HG02970 (cell line): ENCODE results near the gene NUP93.

Source experiments
- ATAC-seq: cut with Tn5 transposase; IDR thresholded peaks from one replicate; pipeline ENCODE4 v1.9.1; 2021; ENCODE audit warnings: mild to moderate bottlenecking, moderate library complexity, moderate number of reproducible peaks; ENCODE audit not compliant: unreplicated experiment, low FRiP score

NUP93 gene

GRCh38 chr16:56729735-56730662 lies at the start of gene NUP93:
Gene NUP93 (plus strand): TSS chr16:56730129. CDS start chr16:56748248, 18,119 bp downstream.
- ATAC-seq, result peak; percentile 81

DNA sequence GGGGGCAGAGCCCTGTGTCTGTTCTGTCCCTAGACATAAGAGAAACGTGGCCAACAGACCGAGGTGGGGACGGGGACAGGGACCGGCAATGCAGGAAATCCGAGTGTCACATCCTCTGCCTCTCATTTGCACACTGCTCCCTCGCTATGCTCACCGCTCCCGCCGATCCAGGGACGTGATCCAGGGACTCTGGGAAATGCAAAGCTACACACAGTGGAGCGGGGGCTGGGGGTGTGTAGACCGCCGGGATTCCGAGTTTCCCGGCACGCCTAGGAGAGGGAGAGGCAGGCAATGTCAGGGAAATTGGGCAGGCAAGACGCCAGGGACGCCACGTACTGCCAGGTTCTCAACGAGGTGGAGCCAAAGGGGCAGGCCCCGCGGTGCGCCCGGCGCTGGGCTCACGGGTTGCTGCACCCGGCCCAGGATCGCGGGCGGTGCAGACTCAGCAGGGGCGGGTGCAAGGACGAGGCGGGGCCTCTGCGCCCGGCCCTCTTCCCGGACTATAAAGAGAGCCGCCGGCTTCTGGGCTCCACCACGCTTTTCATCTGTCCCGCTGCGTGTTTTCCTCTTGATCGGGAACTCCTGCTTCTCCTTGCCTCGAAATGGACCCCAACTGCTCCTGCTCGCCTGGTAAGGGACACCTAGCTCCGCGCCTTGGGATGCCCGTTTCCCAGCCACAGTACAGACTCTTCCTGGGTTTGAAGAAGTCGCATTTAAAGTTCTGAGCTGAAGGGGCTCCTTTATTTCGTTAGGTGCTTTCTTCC lies 47.8 kb upstream of the NUP93 start, which contains the start of gene MT1X:
Gene MT1X (plus strand): TSS at position 532 of the 764 bp plus-strand sequence. CDS start 71 bp downstream, at position 603.
- ATAC-seq, result peak; percentile 93

DNA sequence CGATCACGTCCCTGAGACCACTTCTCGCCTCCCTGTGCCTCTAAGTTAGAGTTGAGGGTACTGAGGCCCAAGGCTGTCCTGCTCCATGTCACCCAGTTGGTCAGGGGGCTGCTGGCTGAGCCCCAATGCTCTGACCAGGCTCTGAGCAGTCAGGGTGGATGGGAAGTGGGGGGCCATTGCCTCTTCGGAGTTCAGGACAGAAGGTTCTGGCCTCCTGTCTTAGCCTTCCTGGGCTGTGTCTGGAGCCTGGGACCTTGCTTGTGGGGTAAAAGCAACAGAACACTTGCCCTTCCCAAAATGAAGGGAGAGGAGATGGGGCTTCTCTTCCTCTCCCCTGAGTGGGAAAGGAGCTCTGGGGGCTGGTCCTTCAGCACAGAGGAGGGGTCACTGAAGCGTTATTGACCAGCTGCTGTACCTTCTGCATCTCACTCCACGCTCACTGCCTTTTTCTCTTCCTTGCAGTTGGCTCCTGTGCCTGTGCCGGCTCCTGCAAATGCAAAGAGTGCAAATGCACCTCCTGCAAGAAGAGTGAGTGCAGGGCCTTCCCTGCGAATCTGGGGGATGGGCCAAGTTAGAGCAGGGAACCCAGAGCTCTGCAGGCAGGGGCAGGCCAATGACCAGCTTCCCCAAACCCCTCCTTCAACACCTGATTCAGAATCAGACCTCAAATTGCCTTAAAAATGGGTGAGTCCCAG lies 47.1 kb upstream of the NUP93 start:
- no peak for ATAC-seq

DNA sequence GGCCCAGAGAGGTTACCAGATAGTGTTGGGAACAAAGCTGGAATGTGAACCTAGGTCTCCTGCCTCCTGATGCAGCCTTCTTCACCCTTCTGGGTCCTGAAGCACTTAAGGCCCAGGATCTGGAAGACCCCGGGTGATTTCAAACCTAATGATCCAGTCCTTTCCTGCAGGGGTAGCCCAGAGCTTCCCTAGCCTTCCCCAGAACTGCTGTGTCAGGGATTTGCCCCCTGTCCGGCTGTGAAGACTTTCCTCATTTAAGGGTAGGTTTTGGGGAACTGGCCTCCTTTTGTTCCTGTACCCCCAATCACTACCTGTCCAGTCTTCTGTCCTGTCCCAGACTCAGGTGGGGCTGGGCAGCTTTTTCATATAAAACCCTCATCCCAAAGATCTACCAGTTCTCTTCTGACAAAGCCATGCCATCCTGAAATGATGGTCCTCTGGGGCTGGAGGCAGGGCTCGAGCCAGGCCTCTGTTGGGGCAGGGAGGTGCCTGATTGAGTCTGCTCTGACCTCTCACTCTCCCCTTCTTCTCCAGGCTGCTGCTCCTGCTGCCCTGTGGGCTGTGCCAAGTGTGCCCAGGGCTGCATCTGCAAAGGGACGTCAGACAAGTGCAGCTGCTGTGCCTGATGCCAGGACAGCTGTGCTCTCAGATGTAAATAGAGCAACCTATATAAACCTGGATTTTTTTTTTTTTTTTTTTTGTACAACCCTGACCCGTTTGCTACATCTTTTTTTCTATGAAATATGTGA lies 46.3 kb upstream of the NUP93 start:
- ATAC-seq, result no peak

GRCh38 chr16:56684256-56684925 lies 45.5 kb upstream of the NUP93 start:
- ATAC-seq, result no peak

- no peak for ATAC-seq
These were observed 44.9 kb upstream of the NUP93 start for GRCh38 chr16:56684926-56685590.

- ATAC-seq, result no peak
These were observed 43.2 kb upstream of the NUP93 start for GRCh38 chr16:56686758-56687157.

- no peak for ATAC-seq
These were observed 41.2 kb upstream of the NUP93 start for GRCh38 chr16:56688762-56689161.

GRCh38 chr16:56689171-56689570 lies 40.8 kb upstream of the NUP93 start:
- no peak for ATAC-seq

- ATAC-seq, result no peak
These were observed 39.4 kb upstream of the NUP93 start for GRCh38 chr16:56690420-56691122.

GRCh38 chr16:56691885-56692284 lies 38.0 kb upstream of the NUP93 start:
- ATAC-seq, result no peak

- no peak for ATAC-seq
These were observed 34.7 kb upstream of the NUP93 start for GRCh38 chr16:56695246-56695645.

DNA sequence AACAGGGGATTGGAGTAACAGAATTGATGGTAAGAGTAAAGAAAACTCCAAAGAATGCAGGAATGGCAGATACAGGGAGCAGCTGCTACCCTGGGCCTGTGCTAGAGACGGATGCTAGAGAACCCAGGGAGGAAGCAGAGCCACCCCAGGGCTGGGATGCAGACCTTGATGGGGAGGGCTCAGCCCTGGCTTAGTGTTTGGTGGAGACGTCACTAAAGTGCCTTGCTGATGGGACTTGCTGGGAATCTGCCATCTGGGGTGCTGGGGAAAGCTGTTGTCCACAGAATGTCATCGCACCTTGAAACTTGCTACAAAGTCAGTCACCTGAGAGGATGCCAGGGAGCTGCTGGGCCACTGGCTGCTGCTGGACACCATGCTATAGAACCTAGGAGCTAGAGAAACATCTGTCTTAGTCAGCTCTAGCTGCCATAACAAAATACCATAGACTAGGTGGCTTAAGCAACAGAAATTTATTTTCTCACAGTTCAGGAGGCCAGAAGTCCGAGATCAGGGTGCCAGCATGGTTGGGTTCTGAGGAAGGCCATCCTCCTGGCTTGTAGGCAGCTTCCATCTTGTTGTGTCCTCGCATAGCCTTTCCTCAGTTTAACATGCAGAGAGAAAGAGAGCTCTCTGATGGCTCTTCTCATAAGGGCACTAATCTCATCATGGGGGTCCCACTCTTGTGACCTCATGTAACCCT lies 32.3 kb upstream of the NUP93 start:
- no peak for ATAC-seq

- no peak for ATAC-seq
These were observed 29.7 kb upstream of the NUP93 start for GRCh38 chr16:56700195-56700594.

DNA sequence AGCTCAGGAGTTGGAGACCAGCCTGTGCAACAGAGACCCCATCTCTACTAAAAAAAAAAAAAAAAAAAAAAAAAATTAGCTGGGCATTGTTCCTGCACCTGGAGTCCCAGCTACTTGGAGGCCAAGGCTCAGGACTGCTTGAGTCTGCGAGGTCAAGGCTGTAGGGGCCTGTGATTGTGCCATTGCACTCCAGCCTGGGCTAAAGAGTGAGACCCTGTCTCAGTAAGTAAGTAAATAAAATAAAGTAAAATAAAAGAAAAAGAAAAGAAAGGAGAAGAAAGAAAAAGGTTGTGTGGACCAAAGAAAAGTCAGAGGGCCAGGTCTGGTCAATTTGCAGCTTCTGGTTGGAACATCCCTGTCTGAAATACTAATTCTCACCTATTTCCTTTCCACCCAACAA lies 29.3 kb upstream of the NUP93 start:
- no peak for ATAC-seq

DNA sequence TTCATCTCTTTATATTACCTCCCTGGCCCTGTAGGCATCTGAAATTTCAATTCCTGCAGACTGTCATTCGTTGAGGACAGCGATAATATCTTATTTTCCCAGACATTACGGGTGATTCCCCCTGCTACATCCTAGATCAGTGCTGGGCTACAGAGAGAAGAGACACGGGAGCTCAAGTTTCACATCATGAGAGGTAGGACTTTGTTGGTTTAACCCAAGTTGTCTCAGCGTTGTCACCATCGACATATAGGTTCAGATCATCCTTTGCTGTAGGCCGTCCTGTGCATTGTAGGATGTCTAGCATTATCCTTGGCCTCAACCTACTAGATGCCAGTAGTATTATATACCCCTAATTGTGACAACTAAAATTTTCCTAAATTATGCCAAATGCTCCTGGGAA lies 28.4 kb upstream of the NUP93 start:
- ATAC-seq, result no peak

- ATAC-seq, result no peak
These were observed 27.1 kb upstream of the NUP93 start for GRCh38 chr16:56702836-56703235.
